Measurements from ENCODE around the gene DAGLA.
"Not testable (repeated sequence)": the region's sequence is repeated elsewhere in the genome, so short reads cannot be mapped to it uniquely, and the experiment has no call there.

Gene DAGLA

DNA sequence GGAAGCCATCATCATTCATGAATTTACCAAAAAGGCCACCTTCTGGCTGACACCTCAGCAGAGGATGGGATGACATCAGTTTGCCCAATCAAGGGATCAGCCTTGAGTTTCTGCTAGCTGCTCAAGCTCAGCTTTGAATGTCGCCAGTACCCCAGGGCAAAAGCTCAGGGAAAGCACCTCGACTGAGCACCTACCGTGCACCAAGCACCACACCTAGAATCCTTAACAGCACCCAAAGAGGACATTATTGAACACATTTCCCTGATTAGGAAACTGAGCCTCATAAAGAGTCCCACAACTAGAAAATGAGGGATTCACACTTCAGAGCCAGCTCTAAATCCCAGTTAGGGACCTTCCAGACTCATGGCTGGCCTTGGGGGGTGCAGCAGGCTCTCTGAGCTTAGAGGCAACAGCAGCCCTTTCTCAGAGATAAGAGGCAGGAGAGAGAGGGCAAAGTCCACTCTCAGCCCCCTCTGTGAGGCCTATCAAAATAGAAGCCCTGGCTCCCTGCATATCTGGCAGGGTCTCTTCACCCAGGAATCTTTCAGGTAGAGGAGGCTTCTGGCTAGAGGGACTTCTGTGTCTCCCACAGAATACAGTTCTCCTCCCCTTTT, 13.4 kb upstream of the DAGLA start:
- no peak for DNase-seq

DNA sequence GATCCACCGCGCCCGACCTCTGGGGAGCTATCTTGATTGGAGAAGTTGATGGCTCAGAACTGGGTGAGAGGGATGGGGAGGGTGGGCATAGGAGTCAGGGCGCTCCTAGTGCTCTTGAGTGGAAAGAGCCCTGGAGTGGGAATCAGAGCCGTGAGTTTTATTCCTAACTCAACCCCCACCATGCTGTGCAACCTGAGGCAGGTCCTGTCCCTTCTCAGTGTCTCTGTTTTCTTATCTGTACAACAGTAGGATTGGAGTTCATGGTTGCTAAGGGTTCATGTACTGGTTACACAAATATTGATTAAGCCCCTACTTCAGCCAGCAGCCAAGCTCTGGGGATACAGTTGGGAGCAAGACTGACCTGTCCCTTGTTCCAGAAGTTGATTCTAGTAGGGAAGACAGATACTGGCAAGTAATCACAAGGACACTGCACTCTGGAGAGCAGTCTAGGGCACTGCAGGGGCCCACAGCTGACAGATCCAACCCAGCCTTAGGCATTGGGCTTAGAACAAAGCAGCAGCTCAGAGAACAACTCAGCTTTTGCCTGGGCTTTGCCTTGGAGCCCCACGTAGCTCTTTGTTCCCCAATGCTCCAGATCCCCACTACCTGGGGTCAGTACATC, 12.4 kb upstream of the DAGLA start:
- no peak for DNase-seq

DNA sequence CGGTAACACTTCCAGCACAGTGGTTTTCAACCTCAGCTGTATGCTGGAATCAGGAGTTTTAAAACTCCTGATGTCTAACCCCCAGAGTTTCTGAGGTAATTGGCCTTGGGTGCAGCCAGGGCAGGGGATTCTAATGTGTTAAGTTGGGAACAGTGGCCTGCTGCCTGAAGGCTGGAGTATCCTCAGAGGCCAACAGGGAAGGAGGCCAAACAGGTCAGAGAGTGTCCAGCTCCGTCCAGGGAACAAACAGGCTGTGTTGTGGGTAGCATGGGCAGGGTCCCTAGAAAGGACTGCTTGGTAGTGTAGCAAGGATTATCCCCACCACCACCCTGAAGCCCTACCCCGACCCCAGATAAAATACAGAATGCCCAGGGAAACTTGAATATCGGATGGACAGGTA, 10.8 kb upstream of the DAGLA start:
- no peak for DNase-seq

DNA sequence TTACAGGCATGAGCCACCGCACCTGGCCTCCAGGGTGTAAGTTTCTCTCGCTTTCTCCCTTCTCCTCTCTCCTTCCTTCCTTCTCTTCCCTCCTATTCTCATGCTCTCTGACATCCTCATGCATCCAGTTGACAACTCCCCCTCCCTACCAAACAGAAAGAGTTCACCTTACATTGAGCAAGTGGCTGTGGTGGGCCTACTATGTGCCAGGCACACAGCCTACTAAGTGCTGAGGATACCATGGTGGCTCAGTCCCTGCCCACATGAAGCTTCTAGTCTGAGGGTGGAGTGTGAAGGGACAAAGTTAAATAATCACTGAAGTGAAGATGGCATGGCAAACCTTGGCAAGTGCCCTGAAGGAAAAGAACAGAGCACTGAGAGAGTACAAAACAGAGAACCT, 9.6 kb upstream of the DAGLA start:
- DNase-seq = no peak

DNA sequence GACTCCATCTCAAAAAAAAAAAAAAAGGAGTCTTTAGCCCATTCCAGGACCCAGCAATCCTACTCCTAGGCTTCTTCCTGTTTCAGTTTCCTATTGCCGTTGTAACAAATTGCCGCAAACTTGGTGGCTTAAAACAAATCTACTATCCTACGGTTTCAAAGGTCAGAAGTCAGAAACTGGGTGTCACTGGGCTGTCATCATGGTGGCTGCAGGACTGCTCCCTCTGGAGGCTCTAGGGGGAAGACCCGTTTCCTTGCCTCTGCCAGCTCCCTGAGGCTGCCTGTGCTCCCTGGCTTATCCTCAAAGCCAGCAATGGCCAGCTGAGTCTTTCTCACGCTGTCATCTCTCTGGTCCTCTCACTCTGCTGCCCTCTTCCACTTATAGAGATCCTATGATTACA, 8.7 kb upstream of the DAGLA start:
- DNase-seq = no peak

DNA sequence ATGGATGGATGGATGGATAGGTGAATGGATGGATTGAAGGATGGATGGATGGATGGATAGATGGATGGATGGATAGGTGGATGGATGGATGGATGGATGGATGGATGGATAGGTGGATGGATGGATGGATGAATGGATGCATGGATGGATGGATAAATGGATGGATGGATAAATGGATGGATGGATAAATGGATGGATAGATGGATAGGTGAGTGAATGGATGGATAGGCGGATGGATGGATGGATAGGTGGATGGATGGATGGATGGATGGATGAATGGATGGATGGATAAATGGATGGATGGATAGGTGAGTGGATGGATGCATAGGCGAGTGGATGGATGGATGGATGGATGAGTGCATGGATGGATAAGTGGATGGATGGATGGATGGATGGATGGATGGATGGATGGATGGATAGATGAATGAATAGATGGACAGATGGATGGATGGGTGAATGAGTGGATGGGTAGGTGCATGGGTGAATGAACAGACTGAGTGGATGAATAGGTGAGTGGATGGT, 6.2 kb upstream of the DAGLA start:
- DNase-seq = not testable (repeated sequence)

DNA sequence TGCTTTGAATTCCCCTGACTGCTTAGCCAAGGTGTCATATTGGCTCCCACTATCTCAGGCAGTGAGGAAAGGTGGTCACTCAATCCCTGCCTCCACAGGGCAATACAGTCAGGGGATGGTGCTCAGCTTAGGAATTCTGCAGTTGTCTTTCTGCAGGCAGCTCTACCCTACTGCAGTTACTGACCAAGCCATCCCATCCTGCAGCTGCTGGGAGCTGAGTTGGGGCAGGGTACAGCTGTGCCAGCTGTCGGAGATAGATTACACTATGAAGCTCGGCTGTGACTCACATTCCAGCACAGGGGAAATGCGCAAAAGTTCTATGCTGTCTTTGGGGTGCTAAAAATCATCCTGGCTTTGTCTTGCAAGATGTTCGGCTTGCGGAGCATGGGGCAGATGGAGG, 4.4 kb upstream of the DAGLA start:
- no peak for DNase-seq

DNA sequence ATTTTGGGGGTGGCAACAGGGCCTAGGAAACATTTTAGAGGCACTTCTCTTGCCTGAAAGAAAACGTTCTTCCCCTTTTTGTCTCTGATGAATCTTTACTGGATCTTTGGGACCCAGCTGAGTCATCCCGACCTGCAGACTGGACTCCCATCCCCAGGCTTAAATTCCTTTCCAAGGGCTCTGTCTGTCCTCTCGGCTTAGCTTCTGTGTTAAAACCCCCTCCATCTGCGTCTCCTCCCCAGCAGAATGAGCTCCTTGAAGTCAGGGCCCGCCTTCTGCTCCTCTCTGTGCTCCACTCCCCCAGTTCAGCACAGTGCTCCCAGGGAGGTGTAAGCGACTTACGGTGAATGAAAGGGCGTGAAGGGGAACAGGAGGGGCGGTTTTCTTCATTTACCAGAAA, 895 bp upstream of the DAGLA start:
- no peak for DNase-seq

DNA sequence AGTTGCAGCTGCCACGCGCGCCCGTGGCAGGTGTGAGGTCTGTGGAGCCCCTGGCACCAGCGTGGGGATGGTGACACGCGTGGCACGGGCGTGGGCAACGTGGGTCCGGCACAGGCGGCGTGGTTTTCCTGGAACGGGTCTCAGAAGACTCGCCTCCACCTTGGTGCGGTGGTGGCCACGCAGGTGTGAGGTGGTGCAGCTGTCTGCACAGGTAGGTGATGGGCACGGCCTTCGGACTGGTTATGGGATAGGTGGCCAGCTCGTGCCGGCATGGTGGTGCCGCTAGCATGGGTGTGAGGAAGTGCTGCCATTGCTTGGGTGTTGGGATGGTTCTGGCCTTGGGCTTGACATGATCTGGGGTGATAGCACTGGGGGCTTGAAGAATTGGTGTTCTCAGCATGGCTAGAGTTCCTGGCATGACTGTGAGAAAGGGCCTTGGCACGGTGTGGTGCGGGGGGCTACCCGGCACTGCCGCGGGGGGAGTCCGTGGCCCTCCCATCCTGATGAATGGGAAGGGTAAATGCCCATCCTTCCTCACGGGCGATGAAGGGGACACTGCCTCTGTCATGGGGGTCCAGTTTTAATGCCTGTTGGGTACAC, 531 bp downstream of the DAGLA start:
- DNase-seq = no peak

DNA sequence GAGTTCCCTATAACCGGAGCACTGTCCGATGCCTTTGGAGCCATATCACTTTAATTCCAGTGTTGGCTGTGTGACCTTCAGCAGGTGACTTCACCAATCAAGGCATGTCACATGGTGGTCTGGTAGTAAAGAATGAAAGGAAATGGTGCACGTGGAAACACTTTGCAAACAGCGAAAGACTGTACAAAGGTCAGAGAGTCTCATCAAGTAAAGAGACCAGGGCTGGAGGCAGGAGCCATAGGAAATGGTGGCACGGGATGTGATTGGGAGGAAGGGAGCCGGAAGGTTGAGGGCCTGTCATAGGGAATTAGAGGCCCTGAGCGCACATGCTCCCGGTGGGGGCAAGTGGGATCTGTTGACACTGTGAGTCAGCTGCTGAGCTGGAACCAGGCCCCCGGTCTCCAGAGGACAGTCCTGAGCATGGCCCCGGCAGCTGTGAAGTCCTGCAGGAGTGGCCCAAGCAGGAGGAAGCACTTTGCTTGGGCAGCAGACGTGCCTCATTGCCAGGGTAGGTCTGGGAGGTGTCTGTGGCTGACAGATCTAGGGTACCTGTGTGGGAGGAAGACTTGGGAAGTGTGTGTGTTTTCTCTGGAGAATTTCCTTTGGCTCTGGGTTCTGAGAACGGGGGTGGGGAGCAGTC, 2.0 kb downstream of the DAGLA start:
- DNase-seq = no peak

DNA sequence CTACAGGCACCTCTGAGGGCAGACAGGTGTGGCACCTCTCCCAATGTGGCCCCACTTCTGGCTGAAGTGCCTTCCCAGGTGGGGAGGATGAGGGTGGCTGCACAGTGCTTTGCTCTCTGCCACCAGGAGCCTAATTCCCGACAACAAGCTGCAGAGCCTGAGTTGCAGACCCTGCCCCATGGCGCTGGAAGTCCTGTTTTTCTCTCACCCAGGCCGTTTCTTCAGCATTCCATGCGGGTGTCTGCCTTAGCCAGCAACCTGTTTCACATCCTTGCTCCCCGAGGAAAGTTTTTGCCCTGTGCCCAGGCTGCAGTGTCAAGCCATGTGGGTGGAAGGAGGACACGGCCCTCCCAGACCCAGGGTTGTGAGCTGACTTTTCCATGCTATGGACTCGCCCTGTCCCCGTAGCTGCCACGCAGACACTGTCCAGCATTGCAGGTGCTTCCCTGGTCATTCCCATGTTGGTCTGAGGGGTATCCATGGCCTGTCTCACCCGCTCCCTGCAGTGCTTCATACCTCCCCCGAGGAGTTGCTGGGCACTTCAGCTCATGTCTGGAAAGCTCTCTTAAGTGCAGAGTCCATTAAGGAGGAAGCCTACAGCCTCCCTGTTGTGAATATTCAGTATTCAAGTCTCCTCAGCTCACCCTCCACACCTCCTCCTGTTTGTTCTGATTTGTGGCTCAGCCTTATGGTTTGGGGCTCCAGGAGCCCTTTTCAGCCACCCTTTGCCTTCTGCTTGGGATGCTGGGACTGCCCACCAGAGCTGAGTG, 2.9 kb downstream of the DAGLA start:
- DNase-seq = no peak

DNA sequence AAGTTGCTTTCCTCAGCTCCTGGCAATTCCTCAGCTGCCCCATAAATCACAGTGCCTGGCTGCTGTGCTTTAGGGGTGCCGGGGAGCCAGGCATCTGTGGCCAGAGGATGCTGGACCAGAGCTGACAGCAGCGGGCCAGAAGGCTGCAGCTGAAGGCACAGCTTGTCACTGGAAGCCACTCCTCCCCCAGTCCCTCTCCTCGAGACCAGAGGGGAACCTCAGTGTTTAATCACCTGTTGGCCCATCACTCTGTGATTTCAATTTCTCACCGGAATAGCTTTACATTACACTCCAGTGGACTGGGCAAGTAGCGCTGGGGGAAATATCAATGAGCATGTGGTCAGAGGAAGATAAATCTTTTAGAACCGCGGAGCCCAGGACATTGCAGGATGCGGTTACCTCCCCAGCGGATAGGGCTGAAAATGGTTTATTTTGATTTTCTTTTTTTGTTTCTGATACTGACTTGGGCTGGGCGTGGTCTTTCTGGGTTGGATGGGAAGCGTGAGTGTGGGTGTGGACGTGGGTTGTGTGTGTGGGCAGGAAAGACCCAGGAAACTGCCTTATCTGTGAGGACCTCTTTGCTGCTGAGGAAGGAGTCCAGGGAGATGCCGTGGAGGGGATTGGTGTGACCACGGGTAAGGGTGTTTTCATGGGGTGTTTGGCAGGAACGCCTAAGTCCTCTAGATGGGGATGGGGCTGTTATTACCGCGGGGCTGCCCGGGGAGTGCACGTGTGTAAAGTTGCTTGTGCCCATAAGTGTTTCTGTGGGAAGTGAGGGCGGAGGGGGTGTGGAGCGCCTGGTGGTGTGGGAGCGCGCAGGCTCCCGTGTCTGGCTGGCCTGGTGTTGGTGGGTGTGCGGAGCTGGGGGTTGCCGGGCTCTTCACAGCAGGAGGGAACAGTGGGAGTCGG, 4.0 kb downstream of the DAGLA start:
- no peak for DNase-seq

DNA sequence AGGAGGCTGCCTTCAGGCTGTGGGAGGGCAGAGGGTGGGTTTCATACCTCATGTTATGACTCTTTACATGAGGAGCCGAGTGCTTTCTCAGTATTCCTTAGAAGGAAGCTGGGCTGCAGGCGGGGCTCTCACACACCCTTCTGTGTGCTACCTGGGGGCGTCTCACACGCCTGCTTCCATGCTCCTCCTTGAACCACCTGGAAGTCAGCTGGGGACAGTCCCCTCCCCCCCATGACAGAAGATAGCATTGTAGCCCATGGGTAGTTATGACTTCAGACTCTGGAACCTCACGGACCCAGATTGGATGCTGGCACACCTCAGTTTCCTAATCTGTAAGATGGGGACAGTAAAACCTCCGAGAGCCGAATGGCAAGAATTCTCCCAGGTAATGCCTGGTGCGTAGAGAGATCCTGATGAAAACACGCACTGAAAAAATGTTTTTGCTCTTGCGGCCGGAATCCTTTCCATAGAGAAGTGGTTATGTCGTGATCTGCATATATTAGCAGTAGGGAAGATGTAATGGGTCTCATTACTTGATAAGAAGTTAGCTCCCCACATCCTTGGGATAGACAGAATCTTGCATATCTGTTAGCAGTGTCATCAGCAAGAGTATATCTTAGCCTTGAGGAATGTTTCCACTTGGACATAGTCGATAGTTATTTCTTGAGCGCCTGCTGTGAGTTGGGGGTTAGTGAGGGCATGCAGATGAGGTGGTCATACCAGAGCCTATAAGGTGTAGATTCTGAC, 4.9 kb downstream of the DAGLA start:
- DNase-seq = no peak

DNA sequence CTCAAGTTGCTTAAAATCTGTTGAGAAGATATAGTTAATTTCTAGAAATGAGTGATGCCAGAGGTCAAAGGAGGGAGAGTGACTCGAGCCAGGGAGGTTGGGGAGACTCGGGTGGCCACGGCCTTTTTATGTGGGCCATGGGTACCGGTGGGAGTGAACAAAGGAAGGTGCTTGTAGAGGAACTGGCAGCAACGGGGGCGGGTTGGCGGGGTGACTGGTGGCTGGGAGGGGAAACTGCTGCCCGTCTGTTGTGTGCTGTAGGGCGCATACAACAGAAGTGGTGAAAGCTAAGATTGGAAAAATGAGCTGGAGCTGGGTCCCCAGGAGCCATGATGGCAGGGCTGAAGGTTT, 5.4 kb downstream of the DAGLA start:
- DNase-seq = no peak

DNA sequence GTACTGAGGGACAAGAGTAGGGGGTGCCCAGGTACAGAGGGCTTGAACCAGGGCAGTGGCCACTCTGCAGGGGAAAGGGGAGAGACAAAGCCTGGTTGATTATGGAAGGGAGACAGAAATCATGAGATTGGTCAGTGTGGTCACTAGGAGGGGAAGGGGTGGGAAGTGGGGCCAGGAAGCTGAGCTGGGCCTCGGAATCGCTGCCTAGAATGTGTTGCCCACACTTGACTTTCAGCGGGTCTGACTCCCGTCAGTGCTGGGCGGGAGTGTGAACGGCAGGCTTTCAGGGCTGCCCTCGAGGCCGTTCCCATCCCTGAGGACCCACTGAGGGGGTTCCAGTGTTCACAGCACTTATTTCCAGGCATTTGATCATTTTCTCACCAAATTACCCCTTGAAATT, 5.9 kb downstream of the DAGLA start:
- DNase-seq = no peak

DNA sequence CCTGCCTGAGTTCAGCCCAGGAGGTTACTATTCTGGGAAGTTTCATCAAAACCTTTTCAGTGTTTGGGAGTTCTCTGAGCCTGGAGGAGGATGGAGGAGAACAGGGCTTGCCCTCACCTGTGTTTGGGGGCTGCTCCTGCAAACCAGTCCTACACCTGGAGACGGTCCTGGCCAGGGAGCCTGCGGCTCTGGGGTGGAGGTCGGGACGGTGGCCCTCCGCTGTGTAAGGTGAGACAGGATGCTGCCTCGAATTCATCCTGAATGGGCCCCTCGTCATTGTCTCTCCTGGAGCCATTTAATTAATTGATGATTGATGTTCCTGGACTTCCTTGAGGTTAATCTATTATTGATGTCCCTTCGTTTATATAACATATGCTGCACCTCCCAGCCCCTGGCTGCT, 6.3 kb downstream of the DAGLA start:
- DNase-seq = no peak

DNA sequence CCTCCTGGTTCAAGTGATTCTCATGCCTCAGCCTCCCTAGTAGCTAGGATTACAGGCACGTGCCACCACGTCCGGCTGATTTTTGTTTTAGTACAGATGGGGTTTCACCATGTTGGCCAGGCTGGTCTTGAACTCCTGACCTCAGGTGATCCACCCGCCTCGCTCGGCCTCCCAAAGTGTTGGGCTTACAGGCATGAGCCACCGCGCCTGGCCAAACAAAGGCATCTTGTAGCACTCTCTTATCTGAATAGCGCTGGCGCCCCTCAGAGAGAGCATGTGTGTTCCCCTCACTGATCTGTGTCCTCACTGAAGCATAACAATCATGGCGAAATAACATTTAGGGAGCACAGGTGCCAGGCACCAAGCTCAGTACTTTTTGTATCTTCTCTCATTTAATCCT, 7.2 kb downstream of the DAGLA start:
- no peak for DNase-seq

DNA sequence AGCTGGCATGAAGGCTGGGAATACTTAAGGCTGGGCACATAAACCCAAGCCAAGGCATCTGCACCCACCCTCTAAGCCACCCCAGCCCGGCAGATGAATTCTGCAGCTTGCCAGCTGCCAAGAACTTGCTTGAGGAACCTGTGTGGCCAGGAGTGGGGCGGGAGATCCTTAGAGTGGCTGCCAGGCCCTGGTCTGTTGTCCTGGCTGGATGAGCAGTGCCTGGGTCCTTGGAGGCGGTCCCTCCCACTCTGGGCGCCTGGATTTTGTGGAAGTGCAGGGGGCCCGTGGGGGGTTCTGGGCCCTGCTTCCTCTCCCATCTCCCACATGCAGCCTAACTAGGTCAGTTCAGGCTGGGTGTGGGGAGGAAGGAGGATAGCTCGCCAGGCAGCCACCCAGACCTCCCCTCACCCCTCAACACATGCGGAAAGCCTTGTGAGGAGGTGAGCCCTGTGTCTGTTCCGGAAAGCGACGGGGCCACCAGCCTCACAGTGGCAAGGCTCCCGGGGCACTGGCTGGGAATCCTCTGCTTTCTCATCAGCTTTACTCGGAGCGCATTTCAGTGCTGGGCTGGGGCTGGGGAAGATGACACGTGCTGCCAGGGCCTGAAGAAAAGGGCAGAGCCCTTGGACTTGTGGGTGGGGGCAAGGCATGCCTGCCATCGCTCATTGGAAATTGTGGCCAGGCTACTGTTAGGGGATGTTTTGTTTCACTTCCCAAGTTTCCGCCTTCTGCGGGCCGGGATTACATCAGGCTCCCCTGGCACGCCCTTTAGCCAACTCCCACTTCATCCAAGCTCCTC, 8.4 kb downstream of the DAGLA start:
- DNase-seq = no peak

DNA sequence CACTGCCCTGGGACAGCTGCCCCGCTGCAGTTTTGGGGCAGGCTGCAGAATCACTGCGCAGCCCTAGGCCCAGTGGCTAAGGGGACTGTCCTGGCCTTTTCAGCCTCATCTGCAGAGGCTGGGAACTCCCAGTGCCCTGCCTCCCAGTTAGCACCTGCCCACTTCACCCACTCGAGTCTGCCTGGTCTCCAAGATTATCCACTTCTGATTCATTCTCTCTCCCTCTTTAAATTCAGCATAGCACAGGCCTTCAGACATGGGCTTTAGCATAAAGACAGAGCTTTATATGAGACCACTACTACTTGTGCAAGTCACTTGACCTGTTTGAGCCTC, 8.9 kb downstream of the DAGLA start:
- no peak for DNase-seq

DNA sequence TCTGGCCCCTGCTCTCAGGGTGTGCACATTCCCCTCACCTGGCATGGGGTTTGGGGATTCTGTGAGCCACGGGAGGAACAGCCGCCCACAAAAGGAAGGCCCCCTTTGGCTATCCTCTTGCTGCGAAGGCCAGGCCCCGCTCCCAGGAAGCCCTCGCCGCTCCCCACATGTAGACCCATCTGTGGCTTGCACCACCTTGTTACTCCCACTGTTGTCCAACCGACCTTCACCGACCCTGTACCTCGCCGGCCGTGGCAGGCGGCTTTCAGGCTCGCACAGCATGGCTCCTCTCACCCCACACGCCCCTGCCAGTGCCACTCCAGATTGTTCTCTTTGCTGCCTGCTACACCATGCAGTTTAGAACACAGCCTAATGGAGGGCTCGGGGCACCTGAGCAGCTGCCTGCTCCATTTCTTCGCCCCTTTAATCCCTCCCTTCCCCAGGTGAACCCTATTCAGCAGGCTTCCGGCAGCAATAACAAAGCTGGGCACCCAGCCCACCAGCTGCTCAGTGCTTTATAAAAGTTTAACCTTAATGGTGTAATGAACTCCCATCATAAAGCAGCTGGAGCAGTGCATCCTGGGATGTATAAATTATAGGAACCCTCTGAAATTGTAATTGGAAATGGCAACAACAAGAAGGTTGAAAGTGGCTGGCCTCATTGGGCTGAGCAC, 10.7 kb downstream of the DAGLA start:
- no peak for DNase-seq
